Activated CD8-positive, alpha-beta T cell treated with anti-CD3 and anti-CD28 coated beads, Interleukin-2, amount 10 ng/mL, durations not matched to agents 7 days and 5 days (primary cell): Measurements from ENCODE around the gene SH3PXD2A. TPM values are rescaled to one million over a fixed set of nuclear protein-coding genes. Genes with fewer than 3 reads are reported as not detected.
"Not testable (repeated sequence)": the region's sequence is repeated elsewhere in the genome, so short reads cannot be mapped to it uniquely, and the experiment has no call there.

ENCODE experiments used
- ATAC-seq: fragments of 150-1000 bp; cut with Tn5 transposase; one replicate; pipeline ENCODE4 v1.10.0; 2021; ENCODE audit warnings: moderate library complexity
- CTCF ChIA-PET: fragments of 350-600 bp; sonication (Branson Sonifier 250); formaldehyde crosslinking; loops from one replicate; lab custom pipeline; 2021; ENCODE audit warnings: antibody characterized with exemption; lab: Charles Lee
- POLR2A ChIA-PET: fragments of 350-600 bp; sonication (Branson Sonifier 250); formaldehyde crosslinking; loops from one replicate; lab custom pipeline; 2021; ENCODE audit warnings: antibody characterized with exemption; lab: Charles Lee
- DNase-seq: peaks from one replicate; pipeline ENCODE4 v3.0.0-alpha.2; 2020
- H3K27ac Mint-ChIP-seq: one replicate; pipeline ENCODE4 v1.8.0; 2021; ENCODE audit warnings: mild to moderate bottlenecking, mixed read lengths
- H3K27me3 Mint-ChIP-seq: one replicate; pipeline ENCODE4 v1.8.0; 2021; ENCODE audit warnings: low read depth, mixed read lengths
- H3K36me3 Mint-ChIP-seq: one replicate; pipeline ENCODE4 v1.8.0; 2021; ENCODE audit warnings: low read depth, mixed read lengths
- H3K4me1 Mint-ChIP-seq: one replicate; pipeline ENCODE4 v1.8.0; 2021; ENCODE audit warnings: low read depth, mixed read lengths
- H3K4me3 Mint-ChIP-seq: one replicate; pipeline ENCODE4 v1.8.0; 2021; ENCODE audit warnings: mild to moderate bottlenecking, mixed read lengths
- H3K9me3 Mint-ChIP-seq: one replicate; pipeline ENCODE4 v1.8.0; 2022; ENCODE audit warnings: mixed read lengths; ENCODE audit not compliant: insufficient read depth
- total RNA-seq, 2 experiments: library from RNA; stranded (reverse); gene quantifications; one replicate each; pipeline ENCODE4 v1.2.3, GENCODE V29; 2021

SH3PXD2A gene
- total RNA-seq, 2 experiments from 2014 or later: 8.5 to 9.4 TPM

GRCh38 chr10:103610921-103611511 lies 244.4 kb downstream of the SH3PXD2A start:
- no peaks in the 10 kb centered on the region for H3K9me3 Mint-ChIP-seq
- no peak for ATAC-seq
- no peak overlapping the region for H3K4me3 Mint-ChIP-seq
- CTCF ChIA-PET: interaction anchor here (3.9 kb wide), 1 partner anchor 75 kb away, joined by 22 read pairs; no protein-coding TSS in a partner anchor
- no peaks in the 10 kb centered on the region for H3K27me3 Mint-ChIP-seq
- POLR2A ChIA-PET: no interaction called here
- DNase-seq: no peak
- peaks cover 3% of the 10 kb centered on the region for H3K36me3 Mint-ChIP-seq
- H3K4me1 Mint-ChIP-seq: no peaks in the 10 kb centered on the region
- no peak overlapping the region for H3K27ac Mint-ChIP-seq

- CTCF ChIA-PET: interaction anchor here (3.9 kb wide), 1 partner anchor 76 kb away, joined by 22 read pairs; no protein-coding TSS in a partner anchor
- H3K9me3 Mint-ChIP-seq: no peaks in the 10 kb centered on the region
- H3K36me3 Mint-ChIP-seq: peaks cover 3% of the 10 kb centered on the region
- no peak overlapping the region for H3K4me3 Mint-ChIP-seq
- H3K27me3 Mint-ChIP-seq: no peaks in the 10 kb centered on the region
- H3K4me1 Mint-ChIP-seq: no peaks in the 10 kb centered on the region
- ATAC-seq (no peak), DNase-seq (no peak)
- POLR2A ChIA-PET: no interaction called here
- H3K27ac Mint-ChIP-seq: no peak overlapping the region
Observed at GRCh38 chr10:103610083-103610472, 245.3 kb downstream of the SH3PXD2A start.

- ChIA-PET POLR2A (no interaction called here), CTCF (interaction anchor here (3.9 kb wide), 1 partner anchor 76 kb away, joined by 22 read pairs; no protein-coding TSS in a partner anchor)
- Mint-ChIP-seq H3K4me3 (no peak overlapping the region), H3K27ac (no peak overlapping the region), H3K9me3 (no peaks in the 10 kb centered on the region), H3K27me3 (no peaks in the 10 kb centered on the region), H3K36me3 (peaks cover 3% of the 10 kb centered on the region), H3K4me1 (no peaks in the 10 kb centered on the region)
- ATAC-seq (no peak), DNase-seq (no peak)
Observed at GRCh38 chr10:103609231-103610082, 245.9 kb downstream of the SH3PXD2A start.

DNA sequence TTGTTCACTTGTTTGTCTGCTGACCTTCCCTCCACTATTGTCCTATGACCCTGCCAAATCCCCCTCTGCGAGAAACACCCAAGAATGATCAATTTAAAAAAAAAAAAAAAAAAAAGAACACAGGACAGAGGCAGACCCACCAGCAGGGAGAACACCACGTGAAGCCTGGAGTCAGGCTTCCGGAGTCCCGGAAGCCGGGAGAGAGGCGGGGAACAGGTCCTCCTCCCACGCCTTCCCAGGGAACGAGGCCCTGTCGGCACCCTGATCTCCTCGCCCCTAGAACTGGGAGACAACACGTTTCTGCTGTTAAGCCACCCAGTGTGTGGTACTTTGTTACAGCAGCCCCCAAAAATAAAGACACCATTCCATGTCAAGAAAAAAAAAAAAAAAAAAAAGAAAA lies 247.3 kb downstream of the SH3PXD2A start:
- H3K9me3 Mint-ChIP-seq, POLR2A ChIA-PET, ATAC-seq, CTCF ChIA-PET, DNase-seq, H3K4me3 Mint-ChIP-seq, H3K27ac Mint-ChIP-seq, H3K27me3 Mint-ChIP-seq, H3K4me1 Mint-ChIP-seq, H3K36me3 Mint-ChIP-seq: not testable (repeated sequence)

DNA sequence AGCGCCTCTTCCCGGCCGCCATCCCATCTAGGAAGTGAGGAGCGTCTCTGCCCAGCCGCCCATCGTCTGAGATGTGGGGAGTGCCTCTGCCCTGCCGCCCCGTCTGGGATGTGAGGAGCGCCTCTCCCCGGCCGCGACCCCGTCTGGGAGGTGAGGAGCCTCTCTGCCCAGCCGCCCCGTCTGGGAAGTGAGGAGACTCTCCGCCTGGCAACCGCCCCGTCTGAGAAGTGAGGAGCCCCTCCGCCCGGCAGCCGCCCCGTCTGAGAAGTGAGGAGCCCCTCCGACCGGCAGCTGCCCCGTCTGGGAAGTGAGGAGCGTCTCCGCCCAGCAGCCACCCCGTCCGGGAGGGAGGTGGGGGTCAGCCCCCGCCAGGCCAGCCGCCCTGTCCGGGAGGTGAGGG lies 248.3 kb downstream of the SH3PXD2A start:
- POLR2A ChIA-PET, H3K4me1 Mint-ChIP-seq, H3K4me3 Mint-ChIP-seq, H3K9me3 Mint-ChIP-seq, H3K36me3 Mint-ChIP-seq, DNase-seq, H3K27ac Mint-ChIP-seq, H3K27me3 Mint-ChIP-seq, CTCF ChIA-PET, ATAC-seq: not testable (repeated sequence)

- not testable (repeated sequence) for H3K4me3 Mint-ChIP-seq
Observed at GRCh38 chr10:103606097-103606438, 249.3 kb downstream of the SH3PXD2A start.

DNA sequence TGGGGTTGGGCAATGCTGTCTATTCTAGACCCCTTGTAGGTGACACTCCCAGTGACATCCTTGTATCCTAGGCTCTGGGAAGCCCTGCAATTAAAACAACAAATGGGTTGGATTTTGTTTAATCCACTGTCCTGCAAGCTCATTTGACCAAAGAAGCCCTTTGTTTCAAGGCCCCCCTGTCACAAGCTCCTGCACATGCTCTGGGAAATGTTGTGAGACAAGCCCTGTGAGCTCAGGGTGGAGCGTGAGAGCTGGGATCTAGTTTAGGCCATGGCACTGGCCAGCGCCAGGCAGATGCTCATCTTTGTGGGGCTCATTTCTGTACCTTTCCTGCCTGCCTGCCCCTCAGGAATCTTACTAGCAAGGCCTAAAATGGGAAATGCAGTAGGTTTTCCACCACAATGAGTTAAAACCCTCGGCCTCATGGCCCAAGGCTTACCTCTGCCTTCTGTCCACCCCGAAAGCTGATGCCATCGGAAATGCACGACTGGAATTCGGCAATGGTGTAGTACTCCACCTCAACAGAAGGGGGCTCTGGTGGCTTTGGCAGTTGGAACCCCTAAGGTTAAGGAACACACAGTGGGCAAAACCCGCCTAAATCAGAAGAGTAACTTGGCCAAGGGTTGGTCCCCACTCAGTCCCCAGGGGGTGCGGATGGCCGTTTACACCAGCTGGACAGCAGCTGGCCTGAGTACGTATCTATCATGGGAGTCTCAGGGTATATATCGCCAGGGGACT lies 249.8 kb downstream of the SH3PXD2A start:
- POLR2A ChIA-PET: no interaction called here
- CTCF ChIA-PET: interaction anchor here (0.9 to 3.8 kb wide), 10 partner anchors 9 to 89 kb away, joined by 4 to 55 read pairs (median 6); no protein-coding TSS in a partner anchor
- peak; percentile 55 for DNase-seq
- no peaks in the 10 kb centered on the region for H3K4me1 Mint-ChIP-seq
- H3K27ac Mint-ChIP-seq: no peak overlapping the region
- no peaks in the 10 kb centered on the region for H3K9me3 Mint-ChIP-seq
- no peaks in the 10 kb centered on the region for H3K27me3 Mint-ChIP-seq
- peak; percentile 47 for ATAC-seq
- no peak overlapping the region for H3K4me3 Mint-ChIP-seq
- peaks cover 3% of the 10 kb centered on the region for H3K36me3 Mint-ChIP-seq

More at GRCh38 chr10:103606097-103606438, 249.3 kb downstream of the SH3PXD2A start:
- H3K27me3 Mint-ChIP-seq, POLR2A ChIA-PET, H3K9me3 Mint-ChIP-seq, H3K27ac Mint-ChIP-seq, DNase-seq, ATAC-seq, H3K36me3 Mint-ChIP-seq, H3K4me1 Mint-ChIP-seq: not testable (repeated sequence)
- CTCF ChIA-PET: interaction anchor here (1.1 to 3.8 kb wide), 7 partner anchors 9 to 81 kb away, joined by 5 to 55 read pairs (median 7); no protein-coding TSS in a partner anchor

DNA sequence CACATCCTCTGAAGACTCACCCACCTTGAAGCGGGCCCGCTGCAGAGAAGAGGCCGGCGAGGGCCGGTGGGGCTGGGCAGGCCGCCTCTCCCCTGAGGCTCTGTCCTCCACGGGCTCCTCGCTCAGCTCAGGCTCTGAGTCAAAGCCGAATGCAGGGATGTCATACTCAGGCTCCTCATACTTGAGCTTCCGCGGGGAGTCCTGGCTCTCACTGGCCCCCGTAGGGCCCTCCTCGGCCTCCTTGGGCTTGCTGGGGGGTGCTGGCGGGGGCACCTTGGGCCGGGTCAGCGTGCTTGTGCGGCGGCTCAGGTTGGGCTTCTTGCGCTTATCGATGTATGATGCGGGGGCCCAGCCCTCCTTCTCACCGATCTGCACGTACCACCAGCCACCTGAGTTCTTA lies 252.0 kb downstream of the SH3PXD2A start:
- no peak overlapping the region for H3K27ac Mint-ChIP-seq
- no peaks in the 10 kb centered on the region for H3K4me1 Mint-ChIP-seq
- no peaks in the 10 kb centered on the region for H3K36me3 Mint-ChIP-seq
- ChIA-PET POLR2A (no interaction called here), CTCF (interaction anchor here (3.5 to 3.8 kb wide), 2 partner anchors 10 to 84 kb away, joined by 13 to 55 read pairs; no protein-coding TSS in a partner anchor)
- ATAC-seq (no peak), DNase-seq (no peak)
- H3K27me3 Mint-ChIP-seq: no peaks in the 10 kb centered on the region
- H3K4me3 Mint-ChIP-seq: no peak overlapping the region
- H3K9me3 Mint-ChIP-seq: no peaks in the 10 kb centered on the region

- ChIA-PET CTCF (interaction anchor here (3.8 kb wide), 1 partner anchor 10 kb away, joined by 13 read pairs; no protein-coding TSS in a partner anchor), POLR2A (no interaction called here)
- Mint-ChIP-seq H3K9me3 (no peaks in the 10 kb centered on the region), H3K4me3 (no peak overlapping the region), H3K36me3 (no peaks in the 10 kb centered on the region), H3K4me1 (no peaks in the 10 kb centered on the region), H3K27me3 (no peaks in the 10 kb centered on the region), H3K27ac (no peak overlapping the region)
- no peak for ATAC-seq
- no peak for DNase-seq
Observed at GRCh38 chr10:103602852-103603155, 252.6 kb downstream of the SH3PXD2A start.

GRCh38 chr10:103602028-103602851 lies 253.1 kb downstream of the SH3PXD2A start:
- no peaks in the 10 kb centered on the region for H3K36me3 Mint-ChIP-seq
- no peaks in the 10 kb centered on the region for H3K4me1 Mint-ChIP-seq
- ATAC-seq (no peak), DNase-seq (no peak)
- no peaks in the 10 kb centered on the region for H3K9me3 Mint-ChIP-seq
- ChIA-PET POLR2A (no interaction called here), CTCF (interaction anchor here (1.4 kb wide), 1 partner anchor 84 kb away, joined by 4 read pairs; no protein-coding TSS in a partner anchor)
- H3K4me3 Mint-ChIP-seq: no peak overlapping the region
- H3K27me3 Mint-ChIP-seq: no peaks in the 10 kb centered on the region
- H3K27ac Mint-ChIP-seq: no peak overlapping the region

DNA sequence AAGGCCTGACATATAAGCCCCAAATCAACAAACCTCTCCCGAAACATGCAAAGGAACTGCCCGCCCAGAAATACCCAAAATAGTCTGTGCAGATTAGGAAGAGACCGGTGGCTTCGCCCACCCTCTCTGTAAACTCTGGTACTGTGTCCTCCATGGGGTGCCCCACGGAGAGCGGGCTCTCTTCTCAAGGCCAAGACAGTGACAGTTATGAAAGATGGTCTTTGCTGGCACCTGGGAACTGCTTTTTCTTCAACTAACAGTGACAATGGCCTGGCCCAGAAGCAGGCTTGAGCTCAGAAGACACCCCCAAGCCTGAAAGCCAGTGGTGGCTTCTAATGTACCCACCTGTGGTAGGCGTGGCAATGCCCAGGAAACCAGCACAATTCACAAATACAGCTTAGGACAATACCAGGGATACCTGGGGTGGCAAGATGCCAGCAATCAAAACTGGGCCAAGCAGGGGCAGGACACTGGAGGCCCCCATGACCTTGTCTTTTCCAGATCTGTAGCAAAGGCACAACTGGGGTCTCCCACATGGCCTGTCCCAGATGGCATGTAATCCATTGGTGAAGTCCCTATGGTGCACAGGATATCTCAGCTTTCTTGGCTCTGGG lies 254.3 kb downstream of the SH3PXD2A start:
- H3K9me3 Mint-ChIP-seq: no peaks in the 10 kb centered on the region
- CTCF ChIA-PET: interaction anchor here (1.4 kb wide), 1 partner anchor 85 kb away, joined by 4 read pairs; no protein-coding TSS in a partner anchor
- POLR2A ChIA-PET: no interaction called here
- H3K4me3 Mint-ChIP-seq: no peak overlapping the region
- no peaks in the 10 kb centered on the region for H3K27me3 Mint-ChIP-seq
- H3K36me3 Mint-ChIP-seq: no peaks in the 10 kb centered on the region
- H3K27ac Mint-ChIP-seq: no peak overlapping the region
- DNase-seq (no peak), ATAC-seq (no peak)
- no peaks in the 10 kb centered on the region for H3K4me1 Mint-ChIP-seq
